AG09309 (cell line): ENCODE results near the gene FNDC3B.

Source experiments
- DNase-seq: peaks from one replicate; pipeline ENCODE4 v3.0.0-alpha.2; 2010; ENCODE audit warnings: low read depth
- H3K4me3 ChIP-seq: 2 replicates; pipeline ENCODE4 v1.5.1; 2011; ENCODE audit warnings: mild to moderate bottlenecking, low read depth, low read length, moderate library complexity; ENCODE audit not compliant: control insufficient read depth
- TF ChIP-seq, protein P1 (sequence below): IDR thresholded peaks from 2 replicates; pipeline ENCODE4 v1.5.1; 2011; ENCODE audit warnings: mild to moderate bottlenecking, low read depth, low read length, inconsistent platforms; ENCODE audit not compliant: insufficient read depth, control insufficient read depth; ENCODE audit errors: missing control alignments

Gene FNDC3B

DNA sequence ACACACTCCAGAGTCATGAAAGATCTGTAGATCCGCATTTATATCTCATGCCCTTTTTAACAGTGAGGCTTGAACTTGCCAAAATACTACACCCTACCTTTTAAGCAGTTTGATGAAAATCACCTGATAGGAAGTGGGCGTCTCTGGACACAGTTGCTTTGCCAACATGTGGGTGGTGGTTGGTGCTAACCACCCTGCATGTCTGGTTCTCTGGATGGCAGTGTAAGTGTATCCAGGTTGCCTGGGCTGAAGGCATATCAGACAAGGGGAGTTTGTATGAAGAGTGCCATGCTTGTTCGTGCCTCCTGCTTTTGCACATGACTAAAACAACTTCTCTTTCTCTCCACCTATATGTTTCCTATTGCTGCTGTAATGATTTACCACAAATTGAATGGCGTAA, 249.3 kb downstream of the FNDC3B start:
- DNase-seq = no peak
- TF ChIP-seq, protein P1, sequence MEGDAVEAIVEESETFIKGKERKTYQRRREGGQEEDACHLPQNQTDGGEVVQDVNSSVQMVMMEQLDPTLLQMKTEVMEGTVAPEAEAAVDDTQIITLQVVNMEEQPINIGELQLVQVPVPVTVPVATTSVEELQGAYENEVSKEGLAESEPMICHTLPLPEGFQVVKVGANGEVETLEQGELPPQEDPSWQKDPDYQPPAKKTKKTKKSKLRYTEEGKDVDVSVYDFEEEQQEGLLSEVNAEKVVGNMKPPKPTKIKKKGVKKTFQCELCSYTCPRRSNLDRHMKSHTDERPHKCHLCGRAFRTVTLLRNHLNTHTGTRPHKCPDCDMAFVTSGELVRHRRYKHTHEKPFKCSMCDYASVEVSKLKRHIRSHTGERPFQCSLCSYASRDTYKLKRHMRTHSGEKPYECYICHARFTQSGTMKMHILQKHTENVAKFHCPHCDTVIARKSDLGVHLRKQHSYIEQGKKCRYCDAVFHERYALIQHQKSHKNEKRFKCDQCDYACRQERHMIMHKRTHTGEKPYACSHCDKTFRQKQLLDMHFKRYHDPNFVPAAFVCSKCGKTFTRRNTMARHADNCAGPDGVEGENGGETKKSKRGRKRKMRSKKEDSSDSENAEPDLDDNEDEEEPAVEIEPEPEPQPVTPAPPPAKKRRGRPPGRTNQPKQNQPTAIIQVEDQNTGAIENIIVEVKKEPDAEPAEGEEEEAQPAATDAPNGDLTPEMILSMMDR = no peak
- no peak overlapping the region for H3K4me3 ChIP-seq

DNA sequence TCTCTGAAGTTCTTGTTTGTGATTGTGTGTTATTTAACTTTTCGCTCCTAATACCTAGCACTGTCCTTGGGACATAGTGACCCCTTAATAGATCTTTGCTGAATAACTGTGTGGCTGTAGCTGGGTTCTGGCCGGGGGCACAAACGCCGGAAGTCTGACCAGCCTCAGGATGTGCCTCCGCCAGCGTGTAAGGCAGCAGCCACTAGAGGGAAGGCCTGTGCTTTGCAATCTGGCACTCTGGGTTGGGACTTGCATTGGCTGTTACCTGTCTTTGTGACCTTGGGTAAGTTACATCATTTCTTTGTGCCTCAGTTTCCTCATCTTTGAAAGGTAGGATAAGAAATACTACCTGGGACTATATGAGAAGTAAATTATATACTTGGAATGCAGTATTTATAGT, 250.2 kb downstream of the FNDC3B start:
- TF ChIP-seq, protein P1 = peak; percentile 33
- no peak for DNase-seq
- no peak overlapping the region for H3K4me3 ChIP-seq

DNA sequence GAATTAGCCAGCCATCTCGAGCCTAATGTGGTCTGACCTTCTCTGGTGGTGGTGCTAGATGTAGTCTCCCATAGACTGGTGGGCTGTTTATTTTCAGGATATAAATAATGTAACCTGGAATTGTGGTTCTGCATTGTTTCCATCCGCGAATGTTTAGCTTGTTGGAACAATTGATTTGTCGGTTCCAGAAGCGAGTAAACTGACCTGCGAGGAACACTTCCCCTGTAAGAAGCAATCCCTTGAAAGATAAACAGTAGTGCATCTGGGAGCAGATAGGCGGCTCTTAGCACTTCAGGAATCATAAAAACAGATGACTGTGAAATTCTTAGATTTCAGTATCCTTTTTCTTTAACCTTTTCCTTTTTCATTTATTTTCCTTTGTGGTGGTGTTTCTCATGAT, 251.1 kb downstream of the FNDC3B start:
- TF ChIP-seq, protein P1 = no peak
- DNase-seq = no peak
- H3K4me3 ChIP-seq = no peak overlapping the region

DNA sequence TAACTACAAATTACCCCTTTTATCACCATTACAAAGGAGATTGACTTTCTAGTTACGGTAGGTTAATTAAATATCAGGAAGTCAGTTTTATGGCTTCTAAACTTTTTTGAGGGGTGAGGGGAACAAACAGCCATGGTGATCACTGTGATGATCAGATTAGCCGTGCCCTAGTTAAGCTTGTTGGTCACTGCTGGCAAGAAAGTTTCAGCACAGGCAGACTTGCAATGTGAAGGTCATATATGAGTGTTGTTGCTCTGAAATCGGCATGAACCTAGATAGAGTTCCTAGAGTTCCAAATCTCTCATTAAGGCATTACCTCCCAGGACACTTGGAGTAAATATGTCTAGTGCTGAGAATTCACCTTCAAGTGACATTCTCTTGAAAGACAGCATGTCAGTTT, 252.3 kb downstream of the FNDC3B start:
- no peak overlapping the region for H3K4me3 ChIP-seq
- DNase-seq = no peak
- TF ChIP-seq, protein P1 = no peak

DNA sequence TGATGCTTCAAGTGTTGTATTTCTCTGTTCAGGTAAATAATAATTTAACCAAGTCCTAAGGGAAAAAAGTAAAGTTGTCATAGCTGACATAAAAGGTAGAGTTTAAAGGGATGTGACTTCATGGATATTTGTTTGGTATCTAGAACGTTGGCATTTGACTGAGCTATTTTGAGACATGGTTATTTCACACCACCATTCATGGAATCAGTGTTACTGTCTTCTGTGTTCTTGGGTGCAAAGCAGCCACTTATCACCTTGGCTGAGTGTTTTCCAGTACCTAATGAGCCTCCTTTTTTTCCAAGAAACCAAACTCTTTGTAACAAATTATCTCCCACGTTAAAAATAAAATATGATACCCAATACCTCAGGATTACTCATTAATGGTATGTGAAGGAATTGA, 253.0 kb downstream of the FNDC3B start:
- H3K4me3 ChIP-seq = no peak overlapping the region
- TF ChIP-seq, protein P1 = no peak
- no peak for DNase-seq

DNA sequence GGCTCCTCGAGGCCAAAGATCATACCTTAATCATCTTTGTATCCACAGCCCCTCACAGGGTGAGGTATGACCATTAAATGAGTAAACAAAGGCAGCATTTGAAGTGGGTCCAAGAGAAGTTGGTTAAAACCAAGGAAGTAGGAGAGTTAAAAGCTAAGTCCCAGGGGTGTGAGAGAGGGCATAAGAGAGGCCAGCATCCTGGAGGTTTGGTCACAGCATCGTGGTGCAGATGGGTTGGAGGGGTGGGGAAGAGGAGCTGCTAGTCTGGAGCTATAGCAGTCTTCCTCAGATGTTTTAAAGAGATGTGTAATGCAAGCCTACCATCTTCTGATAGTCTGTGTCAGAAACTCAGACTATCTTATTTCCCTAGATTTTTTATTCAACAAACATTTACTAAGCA, 253.7 kb downstream of the FNDC3B start:
- no peak for DNase-seq
- no peak overlapping the region for H3K4me3 ChIP-seq
- TF ChIP-seq, protein P1 = no peak

DNA sequence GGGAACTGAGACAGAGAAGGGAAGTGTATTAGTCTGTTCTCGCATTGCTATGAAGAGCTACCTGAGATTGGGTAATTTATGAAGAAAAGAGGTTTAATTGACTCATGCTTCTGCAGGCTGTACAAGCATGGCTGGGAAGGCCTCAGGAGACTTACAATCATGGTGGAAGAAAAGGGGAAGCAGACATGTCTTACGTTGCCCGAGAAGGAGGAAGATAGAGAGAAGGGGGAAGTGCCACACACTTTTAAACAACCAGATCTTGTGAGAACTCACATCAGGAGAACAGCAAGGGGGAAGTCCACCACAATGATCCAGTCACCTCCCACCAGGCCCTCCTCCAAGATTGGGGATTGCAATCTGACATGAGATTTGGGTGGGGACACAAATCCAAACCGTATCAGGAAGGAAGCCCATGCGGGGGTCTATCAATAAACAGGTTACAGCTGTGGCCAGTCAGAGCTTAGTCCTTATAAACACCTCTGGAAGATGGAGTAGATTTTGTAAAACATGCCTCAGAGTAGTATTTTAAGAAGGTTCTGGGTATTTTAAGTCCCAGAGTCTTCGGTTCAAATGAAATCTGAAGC, 254.9 kb downstream of the FNDC3B start:
- no peak for DNase-seq
- TF ChIP-seq, protein P1 = no peak
- no peak overlapping the region for H3K4me3 ChIP-seq
